ENCODE data around the gene PARD3B. TPM values are rescaled to one million over a fixed set of nuclear protein-coding genes. Genes with fewer than 3 reads are reported as not detected.
A peak's percentile ranks its signal among the peaks of the same experiment; 100 is the strongest.

Gene PARD3B
- total RNA-seq, 1 experiment from 2014 or later = 5.1 TPM

- H3K36me3 ChIP-seq = no peaks in the 10 kb centered on the region
- no peak overlapping the region for H3K4me3 ChIP-seq
- DNase-seq = peak in 1 of 2 experiments; percentile 31
- peaks cover 39% of the 10 kb centered on the region for H3K4me1 ChIP-seq
- H3K27ac ChIP-seq = no peak overlapping the region; the same call in 1 of the 2 replicates
- H3K9me3 ChIP-seq (replicated peaks) = no peaks in the 10 kb centered on the region
- H3K27me3 ChIP-seq = no peaks in the 10 kb centered on the region
These were observed 124.8 kb downstream of the PARD3B start for GRCh38 chr2:204670124-204670523.

- Histone ChIP-seq H3K4me3 (no peak overlapping the region), H3K4me1 (peaks cover 37% of the 10 kb centered on the region), H3K9me3 (replicated peaks) (no peaks in the 10 kb centered on the region), H3K36me3 (no peaks in the 10 kb centered on the region), H3K27ac (no peak overlapping the region; the same call in 1 of the 2 replicates), H3K27me3 (no peaks in the 10 kb centered on the region)
- DNase-seq = no peak
These were observed 125.5 kb downstream of the PARD3B start for GRCh38 chr2:204670756-204671155.

GRCh38 chr2:204672772-204673171, 127.5 kb downstream of the PARD3B start:
- H3K27ac ChIP-seq = no peak overlapping the region
- H3K9me3 ChIP-seq (replicated peaks) = no peaks in the 10 kb centered on the region
- no peaks in the 10 kb centered on the region for H3K27me3 ChIP-seq
- DNase-seq = no peak
- peaks cover 28% of the 10 kb centered on the region for H3K4me1 ChIP-seq
- no peaks in the 10 kb centered on the region for H3K36me3 ChIP-seq
- H3K4me3 ChIP-seq = no peak overlapping the region

- Histone ChIP-seq H3K27me3 (no peaks in the 10 kb centered on the region), H3K36me3 (no peaks in the 10 kb centered on the region), H3K9me3 (replicated peaks) (no peaks in the 10 kb centered on the region), H3K27ac (no peak overlapping the region), H3K4me1 (peaks cover 27% of the 10 kb centered on the region), H3K4me3 (no peak overlapping the region)
- DNase-seq = no peak
These were observed 128.6 kb downstream of the PARD3B start for GRCh38 chr2:204673877-204674276.

- Histone ChIP-seq H3K36me3 (no peaks in the 10 kb centered on the region), H3K4me1 (peaks cover 36% of the 10 kb centered on the region), H3K27ac (no peak overlapping the region), H3K4me3 (no peak overlapping the region), H3K9me3 (replicated peaks) (no peaks in the 10 kb centered on the region; the same call in 1 of the 2 replicates), H3K27me3 (no peaks in the 10 kb centered on the region)
- no peak for DNase-seq
These were observed 132.8 kb downstream of the PARD3B start for GRCh38 chr2:204678031-204678430.

- Histone ChIP-seq H3K4me1 (peaks cover 24% of the 10 kb centered on the region), H3K27me3 (no peaks in the 10 kb centered on the region), H3K4me3 (no peak overlapping the region), H3K36me3 (no peaks in the 10 kb centered on the region), H3K9me3 (replicated peaks) (no peaks in the 10 kb centered on the region; the same call in 1 of the 2 replicates), H3K27ac (peak overlapping the region; percentile 54)
- no peak for DNase-seq
These were observed 135.3 kb downstream of the PARD3B start for GRCh38 chr2:204680576-204680975.

GRCh38 chr2:204681412-204681811, 136.1 kb downstream of the PARD3B start:
- DNase-seq = peak; percentile 13 to 40
- Histone ChIP-seq H3K36me3 (no peaks in the 10 kb centered on the region), H3K27ac (peak overlapping the region; percentile 54)

GRCh38 chr2:204683384-204683783, 138.1 kb downstream of the PARD3B start:
- no peak for DNase-seq
- Histone ChIP-seq H3K4me3 (no peak overlapping the region), H3K4me1 (peaks cover 24% of the 10 kb centered on the region), H3K27me3 (no peaks in the 10 kb centered on the region), H3K27ac (no peak overlapping the region), H3K36me3 (no peaks in the 10 kb centered on the region), H3K9me3 (replicated peaks) (no peaks in the 10 kb centered on the region; the same call in 1 of the 2 replicates)

More at GRCh38 chr2:204681412-204681811, 136.1 kb downstream of the PARD3B start:
- Histone ChIP-seq H3K4me3 (no peak overlapping the region), H3K27me3 (no peaks in the 10 kb centered on the region), H3K4me1 (peaks cover 24% of the 10 kb centered on the region), H3K9me3 (replicated peaks) (no peaks in the 10 kb centered on the region; the same call in 1 of the 2 replicates)

- H3K9me3 ChIP-seq (replicated peaks) = no peaks in the 10 kb centered on the region
- no peak overlapping the region for H3K4me3 ChIP-seq
- H3K27ac ChIP-seq = no peak overlapping the region
- no peaks in the 10 kb centered on the region for H3K36me3 ChIP-seq
- no peaks in the 10 kb centered on the region for H3K27me3 ChIP-seq
- DNase-seq = no peak
- H3K4me1 ChIP-seq = peaks cover 6% of the 10 kb centered on the region
These were observed 141.1 kb downstream of the PARD3B start for GRCh38 chr2:204686406-204686805.

- DNase-seq = no peak
- H3K27me3 ChIP-seq = no peaks in the 10 kb centered on the region
- no peaks in the 10 kb centered on the region for H3K4me1 ChIP-seq
- no peaks in the 10 kb centered on the region for H3K9me3 ChIP-seq (replicated peaks)
- no peak overlapping the region for H3K27ac ChIP-seq
- no peaks in the 10 kb centered on the region for H3K36me3 ChIP-seq
- H3K4me3 ChIP-seq = no peak overlapping the region
These were observed 142.5 kb downstream of the PARD3B start for GRCh38 chr2:204687776-204688175.

- DNase-seq = peak; percentile 57 to 78
- H3K9me3 ChIP-seq (replicated peaks) = no peaks in the 10 kb centered on the region
- no peaks in the 10 kb centered on the region for H3K4me1 ChIP-seq
- H3K27ac ChIP-seq = no peak overlapping the region
- H3K36me3 ChIP-seq = no peaks in the 10 kb centered on the region
- no peak overlapping the region for H3K4me3 ChIP-seq
- H3K27me3 ChIP-seq = no peaks in the 10 kb centered on the region
These were observed 146.7 kb downstream of the PARD3B start for GRCh38 chr2:204691911-204692510.

GRCh38 chr2:204692790-204693189, 147.5 kb downstream of the PARD3B start:
- no peak for DNase-seq
- no peaks in the 10 kb centered on the region for H3K9me3 ChIP-seq (replicated peaks)
- no peak overlapping the region for H3K27ac ChIP-seq
- no peaks in the 10 kb centered on the region for H3K36me3 ChIP-seq
- no peaks in the 10 kb centered on the region for H3K27me3 ChIP-seq
- H3K4me3 ChIP-seq = no peak overlapping the region
- H3K4me1 ChIP-seq = no peaks in the 10 kb centered on the region

- Histone ChIP-seq H3K4me3 (no peak overlapping the region), H3K4me1 (no peaks in the 10 kb centered on the region), H3K36me3 (no peaks in the 10 kb centered on the region), H3K27me3 (no peaks in the 10 kb centered on the region), H3K27ac (no peak overlapping the region), H3K9me3 (replicated peaks) (no peaks in the 10 kb centered on the region)
- DNase-seq = no peak
These were observed 148.0 kb downstream of the PARD3B start for GRCh38 chr2:204693262-204693661.

- Histone ChIP-seq H3K27ac (no peak overlapping the region), H3K36me3 (no peaks in the 10 kb centered on the region), H3K4me3 (no peak overlapping the region), H3K9me3 (replicated peaks) (no peaks in the 10 kb centered on the region), H3K4me1 (no peaks in the 10 kb centered on the region), H3K27me3 (no peaks in the 10 kb centered on the region)
- DNase-seq = no peak
These were observed 150.2 kb downstream of the PARD3B start for GRCh38 chr2:204695506-204695905.

GRCh38 chr2:204696124-204696523, 150.8 kb downstream of the PARD3B start:
- no peak overlapping the region for H3K27ac ChIP-seq
- H3K9me3 ChIP-seq (replicated peaks) = no peaks in the 10 kb centered on the region
- no peaks in the 10 kb centered on the region for H3K27me3 ChIP-seq
- DNase-seq = no peak
- H3K4me3 ChIP-seq = no peak overlapping the region
- H3K36me3 ChIP-seq = no peaks in the 10 kb centered on the region
- H3K4me1 ChIP-seq = no peaks in the 10 kb centered on the region
